Measurements from ENCODE around the gene PTRH2. TPM values are rescaled to one million over a fixed set of nuclear protein-coding genes. Genes with fewer than 3 reads are reported as not detected.
A peak's percentile ranks its signal among the peaks of the same experiment; 100 is the strongest.

The PTRH2 gene
- total RNA-seq, 1 donor from 2014 or later: 36.3 TPM

DNA sequence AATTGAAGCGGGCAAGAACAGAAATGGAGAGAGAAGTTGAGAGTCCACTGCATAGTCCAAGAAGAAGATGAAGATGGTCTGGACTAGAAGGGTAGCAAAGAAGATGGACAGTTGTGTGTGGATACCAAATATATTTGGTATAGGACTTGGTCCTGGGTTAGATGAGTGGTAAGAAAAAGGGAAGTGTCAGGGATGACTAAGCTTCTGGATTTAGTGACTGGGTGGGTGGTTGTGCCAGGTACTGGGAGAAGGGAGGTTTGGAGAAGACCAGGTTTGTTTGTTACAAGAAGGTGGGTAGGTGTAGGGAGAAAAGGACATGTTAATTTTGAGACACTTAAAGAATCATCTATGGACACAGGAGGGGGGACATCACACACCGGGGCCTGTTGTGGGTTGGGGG is 5.6 kb upstream of the PTRH2 start:
- DNase-seq (ENCODE audit: low read depth): no peak
- no peak overlapping the region for H3K4me3 Mint-ChIP-seq (ENCODE audit: unreplicated experiment)
- Histone ChIP-seq H3K4me3 (ENCODE audit: insufficient read depth, low read depth, low read length) (no peak overlapping the region), H3K27me3 (ENCODE audit: insufficient read depth, low read length) (no peaks in the 10 kb centered on the region), H4K20me1 (ENCODE audit: insufficient read depth, low read length) (peaks cover 83% of the 10 kb centered on the region), H3K9ac (ENCODE audit: low read length) (no peak overlapping the region), H3K4me2 (ENCODE audit: low read length) (no peak overlapping the region), H3K79me2 (ENCODE audit: insufficient read depth, low read length) (peaks cover 99% of the 10 kb centered on the region), H3K9me3 (ENCODE audit: insufficient read depth, low read depth, low read length) (no peaks in the 10 kb centered on the region), H3K4me1 (ENCODE audit: insufficient read depth, low read length) (no peaks in the 10 kb centered on the region), H2AFZ (ENCODE audit: low read depth, low read length) (no peak overlapping the region), H3K27ac (ENCODE audit: low read depth, low read length) (no peak overlapping the region), H3K36me3 (ENCODE audit: insufficient read depth, low read length) (no peaks in the 10 kb centered on the region)
- TF ChIP-seq, protein P1, sequence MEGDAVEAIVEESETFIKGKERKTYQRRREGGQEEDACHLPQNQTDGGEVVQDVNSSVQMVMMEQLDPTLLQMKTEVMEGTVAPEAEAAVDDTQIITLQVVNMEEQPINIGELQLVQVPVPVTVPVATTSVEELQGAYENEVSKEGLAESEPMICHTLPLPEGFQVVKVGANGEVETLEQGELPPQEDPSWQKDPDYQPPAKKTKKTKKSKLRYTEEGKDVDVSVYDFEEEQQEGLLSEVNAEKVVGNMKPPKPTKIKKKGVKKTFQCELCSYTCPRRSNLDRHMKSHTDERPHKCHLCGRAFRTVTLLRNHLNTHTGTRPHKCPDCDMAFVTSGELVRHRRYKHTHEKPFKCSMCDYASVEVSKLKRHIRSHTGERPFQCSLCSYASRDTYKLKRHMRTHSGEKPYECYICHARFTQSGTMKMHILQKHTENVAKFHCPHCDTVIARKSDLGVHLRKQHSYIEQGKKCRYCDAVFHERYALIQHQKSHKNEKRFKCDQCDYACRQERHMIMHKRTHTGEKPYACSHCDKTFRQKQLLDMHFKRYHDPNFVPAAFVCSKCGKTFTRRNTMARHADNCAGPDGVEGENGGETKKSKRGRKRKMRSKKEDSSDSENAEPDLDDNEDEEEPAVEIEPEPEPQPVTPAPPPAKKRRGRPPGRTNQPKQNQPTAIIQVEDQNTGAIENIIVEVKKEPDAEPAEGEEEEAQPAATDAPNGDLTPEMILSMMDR (IDR thresholded peaks at IDR 0.05; ENCODE audit: insufficient read depth, low read depth, low read length): no peak
- TF ChIP-seq EZH2 (IDR thresholded peaks at IDR 0.05; ENCODE audit: insufficient read depth, low read length): no peak
- H3K27ac Mint-ChIP-seq (ENCODE audit: unreplicated experiment): no peak overlapping the region
- FAIRE-seq: no peak
- no peaks in the 10 kb centered on the region for H3K36me3 Mint-ChIP-seq (ENCODE audit: low read depth, unreplicated experiment)
- peaks cover 18% of the 10 kb centered on the region for H3K4me1 Mint-ChIP-seq (ENCODE audit: low read depth, unreplicated experiment)
- H3K9me3 Mint-ChIP-seq (ENCODE audit: unreplicated experiment): peaks cover 2% of the 10 kb centered on the region
- H3K27me3 Mint-ChIP-seq (ENCODE audit: low read depth, unreplicated experiment): no peaks in the 10 kb centered on the region

DNA sequence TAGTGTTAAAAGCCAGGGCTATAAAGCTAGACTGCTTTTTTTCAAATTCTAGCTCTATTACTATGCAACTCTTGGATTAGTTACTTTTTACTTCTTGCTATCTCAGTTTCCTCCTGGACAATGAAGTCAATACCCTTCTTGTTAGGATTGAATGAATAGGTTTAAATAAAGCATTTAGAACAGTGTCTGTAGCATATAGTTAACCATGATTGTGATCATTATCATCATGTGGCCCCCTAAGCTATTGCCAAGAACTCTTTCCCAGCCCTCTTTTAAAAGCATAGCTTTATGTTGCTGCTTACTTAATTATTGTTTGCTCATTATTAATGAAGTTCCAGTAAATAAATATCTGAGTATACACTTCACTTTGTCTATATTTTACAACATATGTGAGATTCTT is 4.7 kb upstream of the PTRH2 start:
- Histone ChIP-seq H3K4me1 (ENCODE audit: insufficient read depth, low read length) (no peaks in the 10 kb centered on the region), H3K36me3 (ENCODE audit: insufficient read depth, low read length) (no peaks in the 10 kb centered on the region), H3K79me2 (ENCODE audit: insufficient read depth, low read length) (peaks cover 97% of the 10 kb centered on the region), H3K4me2 (ENCODE audit: low read length) (no peak overlapping the region), H3K4me3 (ENCODE audit: insufficient read depth, low read depth, low read length) (no peak overlapping the region), H3K9me3 (ENCODE audit: insufficient read depth, low read depth, low read length) (no peaks in the 10 kb centered on the region), H3K9ac (ENCODE audit: low read length) (no peak overlapping the region), H3K27ac (ENCODE audit: low read depth, low read length) (no peak overlapping the region), H4K20me1 (ENCODE audit: insufficient read depth, low read length) (peaks cover 77% of the 10 kb centered on the region), H2AFZ (ENCODE audit: low read depth, low read length) (no peak overlapping the region), H3K27me3 (ENCODE audit: insufficient read depth, low read length) (no peaks in the 10 kb centered on the region)
- Mint-ChIP-seq H3K4me3 (ENCODE audit: unreplicated experiment) (no peak overlapping the region), H3K27me3 (ENCODE audit: low read depth, unreplicated experiment) (no peaks in the 10 kb centered on the region), H3K36me3 (ENCODE audit: low read depth, unreplicated experiment) (no peaks in the 10 kb centered on the region), H3K9me3 (ENCODE audit: unreplicated experiment) (peaks cover 2% of the 10 kb centered on the region), H3K27ac (ENCODE audit: unreplicated experiment) (no peak overlapping the region), H3K4me1 (ENCODE audit: low read depth, unreplicated experiment) (peaks cover 18% of the 10 kb centered on the region)
- DNase-seq (ENCODE audit: low read depth) (no peak), FAIRE-seq (no peak)
- TF ChIP-seq, protein P1 (IDR thresholded peaks at IDR 0.05; ENCODE audit: insufficient read depth, low read depth, low read length): no peak
- no peak for TF ChIP-seq EZH2 (IDR thresholded peaks at IDR 0.05; ENCODE audit: insufficient read depth, low read length)

GRCh38 chr17:59707971-59708430 is 771 bp upstream of the PTRH2 start:
- H3K4me3 ChIP-seq (ENCODE audit: insufficient read depth, low read depth, low read length): peak overlapping the region; percentile 98
- H3K36me3 ChIP-seq (ENCODE audit: insufficient read depth, low read length): no peaks in the 10 kb centered on the region
- H3K9me3 Mint-ChIP-seq (ENCODE audit: unreplicated experiment): peaks cover 2% of the 10 kb centered on the region
- H3K79me2 ChIP-seq (ENCODE audit: insufficient read depth, low read length): peaks cover 97% of the 10 kb centered on the region
- H3K4me2 ChIP-seq (ENCODE audit: low read length): peak overlapping the region; percentile 93
- H3K27ac ChIP-seq (ENCODE audit: low read depth, low read length): peak overlapping the region; percentile 97
- peak overlapping the region; percentile 99 for H3K9ac ChIP-seq (ENCODE audit: low read length)
- no peak for FAIRE-seq
- peaks cover 79% of the 10 kb centered on the region for H4K20me1 ChIP-seq (ENCODE audit: insufficient read depth, low read length)
- DNase-seq (ENCODE audit: low read depth): no peak
- H3K27me3 ChIP-seq (ENCODE audit: insufficient read depth, low read length): no peaks in the 10 kb centered on the region
- no peaks in the 10 kb centered on the region for H3K27me3 Mint-ChIP-seq (ENCODE audit: low read depth, unreplicated experiment)
- no peaks in the 10 kb centered on the region for H3K4me1 ChIP-seq (ENCODE audit: insufficient read depth, low read length)
- peak overlapping the region; percentile 96 for H3K4me3 Mint-ChIP-seq (ENCODE audit: unreplicated experiment)
- H3K9me3 ChIP-seq (ENCODE audit: insufficient read depth, low read depth, low read length): no peaks in the 10 kb centered on the region
- H3K36me3 Mint-ChIP-seq (ENCODE audit: low read depth, unreplicated experiment): peaks cover 5% of the 10 kb centered on the region
- peaks cover 18% of the 10 kb centered on the region for H3K4me1 Mint-ChIP-seq (ENCODE audit: low read depth, unreplicated experiment)
- H3K27ac Mint-ChIP-seq (ENCODE audit: unreplicated experiment): peak overlapping the region; percentile 98
- H2AFZ ChIP-seq (ENCODE audit: low read depth, low read length): peak overlapping the region; percentile 73
- TF ChIP-seq, protein P1 (IDR thresholded peaks at IDR 0.05; ENCODE audit: insufficient read depth, low read depth, low read length): no peak
- TF ChIP-seq EZH2 (IDR thresholded peaks at IDR 0.05; ENCODE audit: insufficient read depth, low read length): no peak

All from astrocyte (in vitro differentiated cells and primary cell).